Measurements from ENCODE around the gene HDGF. TPM values are rescaled to one million over a fixed set of nuclear protein-coding genes. Genes with fewer than 3 reads are reported as not detected.
A peak's percentile ranks its signal among the peaks of the same experiment; 100 is the strongest.

Gene HDGF
- total and polyA plus RNA-seq, 2 donors (not counting 1 experiment from before 2014, with no cell fraction given), result 99.1 to 138 TPM

DNA sequence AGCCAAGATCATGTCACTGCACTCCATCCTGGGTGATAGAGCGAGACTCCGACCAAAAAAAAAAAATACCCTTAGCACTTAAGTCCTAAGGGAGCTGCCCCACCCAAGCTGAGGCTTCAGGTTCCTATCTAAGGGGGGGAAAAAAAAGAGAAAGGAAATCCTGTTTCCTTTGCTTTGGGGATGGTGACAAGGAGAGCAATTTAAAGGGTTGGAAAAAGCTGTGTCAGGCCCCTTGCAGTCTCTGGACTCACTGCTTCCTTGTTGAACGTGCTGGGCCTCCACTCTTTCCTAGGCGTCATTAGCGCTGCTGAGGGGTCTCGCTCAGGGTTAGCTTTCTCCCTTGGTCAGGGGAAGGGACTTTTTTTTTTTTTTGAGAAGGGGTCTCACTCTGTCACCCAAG lies 34.0 kb upstream of the HDGF start:
- Histone ChIP-seq H3K4me2 (ENCODE audit: extremely low read depth, insufficient read depth, low read length) (no peak overlapping the region), H3K4me3 (replicated peaks in 1 of 4; ENCODE audit: control extremely low read depth in 1 of 4, insufficient read depth in 1 of 4, low read depth in 3 of 4, low read length in 4 of 4) (no peak overlapping the region), H4K20me1 (ENCODE audit: control insufficient read depth, extremely low read depth, insufficient read depth, low read length) (peaks cover 2% of the 10 kb centered on the region), H2AFZ (ENCODE audit: low read length) (no peak overlapping the region), H3K27me3 (ENCODE audit: control insufficient read depth, insufficient read depth, low read length) (no peaks in the 10 kb centered on the region), H3K79me2 (ENCODE audit: control insufficient read depth, insufficient read depth, low read length) (peaks cover 17% of the 10 kb centered on the region), H3K9me3 (ENCODE audit: control insufficient read depth, insufficient read depth, low read depth, low read length) (no peaks in the 10 kb centered on the region), H3K9ac (ENCODE audit: insufficient read depth, low read length) (no peak overlapping the region), H3K36me3 (ENCODE audit: control insufficient read depth, insufficient read depth, low read length) (peaks cover 13% of the 10 kb centered on the region), H3K4me1 (ENCODE audit: control insufficient read depth, extremely low read depth, insufficient read depth, low read length) (peaks cover 9% of the 10 kb centered on the region), H3K27ac (ENCODE audit: insufficient read depth, low read length) (no peak overlapping the region)
- TF ChIP-seq, protein P1, sequence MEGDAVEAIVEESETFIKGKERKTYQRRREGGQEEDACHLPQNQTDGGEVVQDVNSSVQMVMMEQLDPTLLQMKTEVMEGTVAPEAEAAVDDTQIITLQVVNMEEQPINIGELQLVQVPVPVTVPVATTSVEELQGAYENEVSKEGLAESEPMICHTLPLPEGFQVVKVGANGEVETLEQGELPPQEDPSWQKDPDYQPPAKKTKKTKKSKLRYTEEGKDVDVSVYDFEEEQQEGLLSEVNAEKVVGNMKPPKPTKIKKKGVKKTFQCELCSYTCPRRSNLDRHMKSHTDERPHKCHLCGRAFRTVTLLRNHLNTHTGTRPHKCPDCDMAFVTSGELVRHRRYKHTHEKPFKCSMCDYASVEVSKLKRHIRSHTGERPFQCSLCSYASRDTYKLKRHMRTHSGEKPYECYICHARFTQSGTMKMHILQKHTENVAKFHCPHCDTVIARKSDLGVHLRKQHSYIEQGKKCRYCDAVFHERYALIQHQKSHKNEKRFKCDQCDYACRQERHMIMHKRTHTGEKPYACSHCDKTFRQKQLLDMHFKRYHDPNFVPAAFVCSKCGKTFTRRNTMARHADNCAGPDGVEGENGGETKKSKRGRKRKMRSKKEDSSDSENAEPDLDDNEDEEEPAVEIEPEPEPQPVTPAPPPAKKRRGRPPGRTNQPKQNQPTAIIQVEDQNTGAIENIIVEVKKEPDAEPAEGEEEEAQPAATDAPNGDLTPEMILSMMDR (conservative IDR thresholded peaks at IDR 0.05 in 1 of 2, IDR thresholded peaks at IDR 0.05 in 1 of 2; ENCODE audit: low read depth in 1 of 2, low read length in 2 of 2), result no peak
- no peak for TF ChIP-seq EZH2 (IDR thresholded peaks at IDR 0.05; ENCODE audit: low read length, missing control alignments)
- DNase-seq (ENCODE audit: low read depth in 2 of 2), result no peak

DNA sequence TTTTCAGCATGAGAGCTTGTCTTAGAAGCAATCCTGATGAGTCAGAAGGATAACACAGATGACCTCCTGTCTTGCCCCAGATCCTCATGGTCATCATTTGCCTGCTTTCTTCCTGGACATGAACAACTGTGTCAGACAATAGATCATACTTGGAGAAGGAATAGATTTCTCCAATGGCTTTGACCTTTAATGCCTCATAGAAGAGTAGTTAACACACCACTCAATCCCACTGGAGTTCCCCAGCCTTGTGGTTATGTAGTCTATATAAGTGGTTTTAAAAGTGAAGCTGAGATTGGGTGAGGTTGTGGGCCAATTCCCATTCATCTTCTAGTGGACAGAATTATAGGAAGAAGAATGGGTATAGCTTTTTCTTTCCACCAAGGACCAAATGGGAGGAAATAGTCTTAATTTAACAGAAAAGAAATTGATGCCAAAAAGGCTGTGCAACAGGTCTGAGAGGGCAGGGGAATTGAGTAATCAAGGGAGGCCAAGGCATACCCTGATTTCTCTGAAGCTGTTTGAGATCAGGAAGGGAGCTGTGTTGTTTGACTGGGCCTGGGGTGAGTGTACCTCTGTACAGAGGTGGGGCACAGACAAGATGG lies 30.2 kb upstream of the HDGF start:
- peaks cover 38% of the 10 kb centered on the region for H3K79me2 ChIP-seq (ENCODE audit: control insufficient read depth, insufficient read depth, low read length)
- H3K27ac ChIP-seq (ENCODE audit: insufficient read depth, low read length), result peak overlapping the region; percentile 52
- H2AFZ ChIP-seq (ENCODE audit: low read length), result no peak overlapping the region
- no peak for TF ChIP-seq EZH2 (IDR thresholded peaks at IDR 0.05; ENCODE audit: low read length, missing control alignments)
- TF ChIP-seq, protein P1 (conservative IDR thresholded peaks at IDR 0.05 in 1 of 2, IDR thresholded peaks at IDR 0.05 in 1 of 2; ENCODE audit: low read depth in 1 of 2, low read length in 2 of 2), result no peak
- H3K9ac ChIP-seq (ENCODE audit: insufficient read depth, low read length), result no peak overlapping the region
- H4K20me1 ChIP-seq (ENCODE audit: control insufficient read depth, extremely low read depth, insufficient read depth, low read length), result peaks cover 2% of the 10 kb centered on the region
- no peak overlapping the region for H3K4me2 ChIP-seq (ENCODE audit: extremely low read depth, insufficient read depth, low read length)
- H3K4me3 ChIP-seq (replicated peaks in 1 of 4; ENCODE audit: control extremely low read depth in 1 of 4, insufficient read depth in 1 of 4, low read depth in 3 of 4, low read length in 4 of 4), result no peak overlapping the region
- peaks cover 9% of the 10 kb centered on the region for H3K4me1 ChIP-seq (ENCODE audit: control insufficient read depth, extremely low read depth, insufficient read depth, low read length)
- no peaks in the 10 kb centered on the region for H3K9me3 ChIP-seq (ENCODE audit: control insufficient read depth, insufficient read depth, low read depth, low read length)
- peaks cover 9% of the 10 kb centered on the region for H3K36me3 ChIP-seq (ENCODE audit: control insufficient read depth, insufficient read depth, low read length)
- DNase-seq (ENCODE audit: low read depth in 2 of 2), result peak; percentile 57 to 61
- H3K27me3 ChIP-seq (ENCODE audit: control insufficient read depth, insufficient read depth, low read length), result no peaks in the 10 kb centered on the region

DNA sequence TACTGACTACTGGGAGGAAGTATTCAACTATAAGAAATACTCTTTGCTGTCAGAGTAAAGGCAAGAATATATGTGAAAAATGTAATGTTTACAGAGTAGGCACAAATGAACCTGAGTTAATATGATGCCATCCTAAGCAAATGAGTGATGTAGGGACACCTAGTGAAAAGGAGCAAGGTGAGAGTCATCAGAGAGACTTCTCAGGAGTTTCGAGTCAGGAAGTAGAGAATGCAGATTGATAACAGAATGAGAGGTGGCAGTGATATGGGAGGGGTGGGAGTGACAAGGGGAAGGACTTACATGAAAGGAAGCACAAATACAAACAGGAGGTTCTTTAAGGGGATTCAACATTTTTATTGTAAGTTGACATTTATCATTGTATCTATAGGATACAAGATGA lies 26.1 kb upstream of the HDGF start:
- peaks cover 3% of the 10 kb centered on the region for H3K36me3 ChIP-seq (ENCODE audit: control insufficient read depth, insufficient read depth, low read length)
- H2AFZ ChIP-seq (ENCODE audit: low read length), result no peak overlapping the region
- H4K20me1 ChIP-seq (ENCODE audit: control insufficient read depth, extremely low read depth, insufficient read depth, low read length), result peaks cover 2% of the 10 kb centered on the region
- H3K4me1 ChIP-seq (ENCODE audit: control insufficient read depth, extremely low read depth, insufficient read depth, low read length), result peaks cover 9% of the 10 kb centered on the region
- no peak for TF ChIP-seq EZH2 (IDR thresholded peaks at IDR 0.05; ENCODE audit: low read length, missing control alignments)
- TF ChIP-seq, protein P1 (conservative IDR thresholded peaks at IDR 0.05 in 1 of 2, IDR thresholded peaks at IDR 0.05 in 1 of 2; ENCODE audit: low read depth in 1 of 2, low read length in 2 of 2), result no peak
- DNase-seq (ENCODE audit: low read depth in 2 of 2), result no peak
- no peak overlapping the region for H3K9ac ChIP-seq (ENCODE audit: insufficient read depth, low read length)
- no peak overlapping the region for H3K4me2 ChIP-seq (ENCODE audit: extremely low read depth, insufficient read depth, low read length)
- no peaks in the 10 kb centered on the region for H3K27me3 ChIP-seq (ENCODE audit: control insufficient read depth, insufficient read depth, low read length)
- H3K79me2 ChIP-seq (ENCODE audit: control insufficient read depth, insufficient read depth, low read length), result peaks cover 62% of the 10 kb centered on the region
- no peaks in the 10 kb centered on the region for H3K9me3 ChIP-seq (ENCODE audit: control insufficient read depth, insufficient read depth, low read depth, low read length)
- no peak overlapping the region for H3K27ac ChIP-seq (ENCODE audit: insufficient read depth, low read length)
- no peak overlapping the region for H3K4me3 ChIP-seq (replicated peaks in 1 of 4; ENCODE audit: control extremely low read depth in 1 of 4, insufficient read depth in 1 of 4, low read depth in 3 of 4, low read length in 4 of 4)
